GM20000 (cell line): ENCODE measurements around the gene CTAG2.
"Not testable (repeated sequence)": the region's sequence is repeated elsewhere in the genome, so short reads cannot be mapped to it uniquely, and the experiment has no call there.

Experiments
- DNase-seq: peaks from one replicate; pipeline ENCODE4 v3.0.0; 2012; ENCODE audit warnings: low spot score
- TF ChIP-seq, protein P1 (sequence below): IDR thresholded peaks from 2 replicates; pipeline ENCODE4 v1.5.1; 2012; ENCODE audit warnings: mild to moderate bottlenecking, control low read depth; ENCODE audit errors: extremely low read depth, missing control alignments

Gene CTAG2

DNA sequence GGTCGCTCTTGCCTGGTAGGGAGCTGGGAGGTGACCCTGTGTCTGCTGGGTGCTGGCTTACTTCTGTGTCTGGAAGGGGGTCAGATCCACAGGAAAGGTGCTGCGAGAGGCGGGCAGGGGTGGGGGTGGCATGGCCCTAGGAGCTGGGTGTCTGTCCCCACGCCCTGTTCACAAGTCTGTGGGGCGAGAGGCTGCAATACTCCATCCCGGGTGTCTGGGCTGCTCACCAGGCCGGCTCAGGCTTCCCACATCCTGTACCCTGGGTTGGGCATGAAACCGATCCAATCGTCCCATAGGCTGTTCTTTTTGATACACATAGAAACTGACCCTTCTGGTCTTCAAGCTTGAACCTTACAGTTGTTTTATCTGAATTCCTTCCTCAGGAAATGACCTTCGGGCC is 993 bp upstream of the CTAG2 start:
- TF ChIP-seq, protein P1, sequence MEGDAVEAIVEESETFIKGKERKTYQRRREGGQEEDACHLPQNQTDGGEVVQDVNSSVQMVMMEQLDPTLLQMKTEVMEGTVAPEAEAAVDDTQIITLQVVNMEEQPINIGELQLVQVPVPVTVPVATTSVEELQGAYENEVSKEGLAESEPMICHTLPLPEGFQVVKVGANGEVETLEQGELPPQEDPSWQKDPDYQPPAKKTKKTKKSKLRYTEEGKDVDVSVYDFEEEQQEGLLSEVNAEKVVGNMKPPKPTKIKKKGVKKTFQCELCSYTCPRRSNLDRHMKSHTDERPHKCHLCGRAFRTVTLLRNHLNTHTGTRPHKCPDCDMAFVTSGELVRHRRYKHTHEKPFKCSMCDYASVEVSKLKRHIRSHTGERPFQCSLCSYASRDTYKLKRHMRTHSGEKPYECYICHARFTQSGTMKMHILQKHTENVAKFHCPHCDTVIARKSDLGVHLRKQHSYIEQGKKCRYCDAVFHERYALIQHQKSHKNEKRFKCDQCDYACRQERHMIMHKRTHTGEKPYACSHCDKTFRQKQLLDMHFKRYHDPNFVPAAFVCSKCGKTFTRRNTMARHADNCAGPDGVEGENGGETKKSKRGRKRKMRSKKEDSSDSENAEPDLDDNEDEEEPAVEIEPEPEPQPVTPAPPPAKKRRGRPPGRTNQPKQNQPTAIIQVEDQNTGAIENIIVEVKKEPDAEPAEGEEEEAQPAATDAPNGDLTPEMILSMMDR: no peak
- DNase-seq: no peak

DNA sequence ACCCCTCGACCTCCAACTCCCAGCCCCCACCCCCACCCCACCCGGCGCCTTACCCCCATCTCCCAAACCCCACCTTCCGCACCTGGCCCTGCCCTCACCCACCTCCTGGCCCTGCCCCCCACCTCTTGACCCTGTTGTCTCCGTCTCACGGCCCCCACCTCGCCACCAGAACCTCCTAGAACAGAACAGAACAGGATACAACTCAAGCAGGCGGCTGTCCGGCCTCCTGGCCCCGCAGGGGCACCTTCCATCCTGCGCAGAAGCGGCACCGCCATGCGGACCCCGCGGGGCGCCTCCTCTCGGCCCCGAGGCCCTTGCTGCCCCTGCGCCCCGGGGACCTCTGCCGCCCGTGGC is 354 bp downstream of the CTAG2 start:
- TF ChIP-seq, protein P1: no peak
- DNase-seq: no peak

DNA sequence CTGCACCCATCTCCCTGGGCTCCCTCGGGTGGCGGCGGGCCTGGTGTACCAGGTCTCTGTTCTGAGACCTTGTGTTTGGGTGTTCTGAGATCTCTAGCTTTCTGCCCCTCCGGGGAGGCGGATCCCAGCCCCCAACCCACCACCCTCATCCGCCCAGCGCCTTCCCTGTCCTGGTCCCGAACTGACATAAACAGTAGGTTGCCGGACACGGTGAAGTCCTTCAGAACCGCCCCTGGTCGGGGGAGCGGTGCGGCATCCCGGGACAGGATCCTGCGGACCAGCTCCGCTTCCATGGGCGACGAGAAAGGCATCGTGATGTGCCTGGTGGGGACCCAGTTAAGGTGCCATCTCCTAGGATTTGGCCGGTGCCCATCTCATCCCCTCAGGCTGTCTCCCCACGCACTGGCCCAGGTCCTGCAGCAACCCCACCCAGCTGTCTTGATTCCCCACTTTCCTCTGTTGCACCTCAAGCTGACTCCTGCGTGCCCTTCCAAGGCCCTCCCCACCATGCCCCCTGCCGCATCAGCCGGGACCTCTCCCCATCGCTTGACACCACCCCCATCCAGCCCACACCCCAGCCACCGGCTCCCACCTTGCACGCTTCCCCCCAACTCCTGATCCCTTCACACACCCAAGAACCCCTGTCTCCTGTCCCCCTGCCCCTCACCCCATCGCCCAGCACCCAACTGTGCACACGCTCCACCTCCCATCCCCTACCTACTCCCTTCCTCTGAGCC is 900 bp downstream of the CTAG2 start:
- TF ChIP-seq, protein P1: no peak
- DNase-seq: no peak

DNA sequence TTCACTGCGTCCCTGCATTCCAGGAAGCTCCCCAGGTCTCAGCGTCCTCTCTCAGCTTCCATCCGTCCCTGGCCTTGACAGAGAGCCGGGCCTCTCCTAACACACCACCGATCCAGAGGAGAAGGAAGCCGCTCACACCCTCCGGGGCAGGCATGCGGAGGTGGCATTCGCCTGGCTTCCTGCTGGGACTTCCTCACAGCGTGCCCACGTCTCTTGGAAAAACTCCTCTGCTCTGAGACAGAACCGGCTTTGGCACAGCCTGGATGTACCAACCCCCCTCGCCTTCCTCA is 3.2 kb downstream of the CTAG2 start:
- DNase-seq: no peak
- TF ChIP-seq, protein P1: no peak

DNA sequence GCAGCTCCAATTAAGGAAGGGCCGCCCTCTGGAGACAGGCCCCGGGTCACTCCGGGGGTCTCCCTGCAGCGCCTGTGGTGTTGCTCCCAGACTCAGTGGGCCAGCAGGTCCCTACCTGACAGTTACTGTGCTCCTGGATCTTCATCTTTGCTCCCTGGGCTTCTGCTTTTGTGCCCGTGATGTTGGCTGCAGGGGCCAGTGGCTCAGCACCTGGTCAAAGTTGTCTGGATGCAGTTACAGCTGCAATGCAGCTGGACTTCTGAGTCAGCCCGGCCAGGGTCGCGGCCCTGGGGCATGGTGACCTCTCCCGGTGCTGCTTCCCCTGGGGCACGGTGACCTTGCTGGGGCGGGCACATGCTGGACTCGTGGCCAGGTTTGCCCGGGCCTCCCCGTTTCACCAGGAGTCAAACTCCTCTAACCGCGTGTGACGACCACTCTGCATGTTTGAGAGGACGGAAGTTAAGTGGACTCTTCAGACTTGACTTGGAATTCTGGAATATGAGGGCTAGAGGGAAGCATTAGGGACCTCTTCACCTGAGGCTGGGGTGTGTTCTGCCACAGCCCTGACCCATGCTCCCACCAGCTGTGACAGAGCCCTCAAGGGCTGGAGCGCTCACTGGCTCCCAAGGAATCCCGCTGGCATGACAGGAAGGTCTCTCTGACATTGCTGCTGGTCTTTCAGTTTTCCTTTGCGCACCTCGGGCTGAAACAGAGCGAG is 3.7 kb downstream of the CTAG2 start:
- TF ChIP-seq, protein P1: no peak

GRCh38 chrX:154648931-154649330 is 4.4 kb downstream of the CTAG2 start:
- TF ChIP-seq, protein P1: no peak
- no peak for DNase-seq

More for the DNA sequence above, 3.7 kb downstream of the CTAG2 start:
- no peak for DNase-seq

- not testable (repeated sequence) for DNase-seq
These were observed 7.5 kb downstream of the CTAG2 start for GRCh38 chrX:154645745-154646378.

DNA sequence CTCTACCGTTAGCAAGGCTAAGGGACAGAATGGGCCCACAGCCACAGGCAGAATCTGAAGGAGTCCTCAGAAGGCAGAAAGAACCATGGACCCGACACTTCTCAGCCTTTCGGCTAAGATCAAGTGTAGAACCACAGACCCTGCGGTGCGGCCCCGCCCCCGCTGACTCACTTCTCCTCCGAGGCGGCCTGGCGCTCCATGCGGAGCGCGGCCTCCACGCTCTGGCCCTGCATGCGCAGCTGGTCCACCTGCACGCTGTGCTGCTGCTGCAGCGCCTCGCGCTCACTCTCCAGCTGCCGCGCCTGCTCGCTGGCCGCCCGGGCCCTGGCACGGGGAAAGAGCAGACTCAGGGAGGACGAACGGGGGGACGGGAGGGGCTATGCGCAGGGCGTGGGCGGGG is 9.7 kb downstream of the CTAG2 start:
- not testable (repeated sequence) for DNase-seq

DNA sequence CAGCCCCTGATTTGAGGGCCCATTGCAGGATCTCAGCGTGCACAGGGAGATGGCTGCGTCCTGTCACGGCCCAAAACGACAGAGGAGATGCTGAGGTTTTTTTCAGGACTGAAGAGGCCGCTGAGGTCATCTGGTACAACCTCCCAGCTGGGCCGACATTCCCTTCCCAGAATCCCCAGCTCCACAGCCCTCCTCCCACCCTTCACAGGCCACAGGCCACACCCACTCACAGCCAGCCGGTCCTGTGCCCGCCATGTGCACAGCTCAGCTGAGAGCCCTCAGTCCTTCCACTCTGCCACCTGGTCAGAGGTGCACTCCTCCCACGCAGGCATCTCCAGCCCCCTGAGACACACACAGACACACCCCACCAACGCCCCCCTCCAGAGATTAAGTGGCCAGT is 11.6 kb downstream of the CTAG2 start:
- DNase-seq: not testable (repeated sequence)

DNA sequence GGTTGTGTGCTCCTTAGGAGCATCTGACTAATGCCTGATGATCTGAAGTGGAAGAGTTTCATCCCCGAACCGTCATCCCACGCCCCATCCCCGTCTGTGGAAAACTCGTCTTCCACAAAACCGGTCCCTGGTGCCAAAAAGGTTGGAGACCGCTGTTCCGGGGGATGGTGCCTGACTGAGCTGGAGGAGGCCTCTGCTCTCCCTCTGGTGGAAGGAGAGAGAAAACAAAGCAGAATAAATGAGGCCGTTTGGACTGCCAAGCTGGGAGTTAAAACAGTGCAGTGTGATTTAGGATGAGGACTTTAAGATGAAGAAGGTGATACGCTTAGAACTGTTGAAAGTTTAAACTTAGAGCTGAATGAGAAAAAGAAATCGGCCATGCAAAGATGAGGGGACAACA is 19.7 kb downstream of the CTAG2 start:
- not testable (repeated sequence) for DNase-seq

DNA sequence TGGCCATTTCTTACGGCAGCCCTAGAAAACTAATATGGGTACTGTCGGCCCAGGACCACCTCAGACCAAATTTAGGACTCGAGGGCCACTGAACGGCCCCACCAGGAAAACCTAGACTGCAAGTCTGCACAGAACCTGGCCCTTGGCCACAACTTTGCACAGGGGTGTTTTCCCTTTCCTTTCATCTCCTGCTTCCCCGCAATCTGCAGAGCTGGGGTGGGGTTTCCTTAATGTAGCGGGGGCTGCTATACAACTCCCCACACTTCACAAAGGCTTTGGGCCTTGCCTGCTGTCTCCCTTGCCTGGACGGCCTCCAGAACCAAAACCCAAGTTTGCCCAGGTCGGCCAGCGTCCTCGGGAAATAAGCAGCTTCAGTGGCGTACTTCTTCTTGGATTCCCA is 22.4 kb downstream of the CTAG2 start:
- DNase-seq: not testable (repeated sequence)

GRCh38 chrX:154628960-154629359 is 24.4 kb downstream of the CTAG2 start:
- not testable (repeated sequence) for DNase-seq
